Endothelial cell of umbilical vein (primary cell): ENCODE results near the gene CNTNAP2.

Source experiments
- CTCF ChIP-seq, 2 donors: IDR thresholded peaks; 1 replicate in 1 of 2; 2 replicates in 1 of 2; pipeline ENCODE4 v1.5.1; 2011; ENCODE audit warnings: low read length in 2 of 2, mild to moderate bottlenecking in 2 of 2, moderate library complexity in 2 of 2, control low read depth in 1 of 2, inconsistent platforms in 1 of 2, low read depth in 1 of 2; ENCODE audit not compliant: insufficient read depth in 1 of 2; ENCODE audit errors: extremely low read depth in 1 of 2
- EZH2 ChIP-seq: IDR thresholded peaks from 2 replicates; pipeline ENCODE4 v1.6.1; 2012; ENCODE audit warnings: borderline replicate concordance, low read depth, mild to moderate bottlenecking, moderate library complexity, low read length, inconsistent platforms; ENCODE audit not compliant: severe bottlenecking
- GATA2 ChIP-seq: IDR thresholded peaks from 2 replicates; pipeline ENCODE4 v1.7.0; 2011; ENCODE audit warnings: low read depth, mild to moderate bottlenecking, moderate library complexity, mixed read lengths, low read length; ENCODE audit not compliant: insufficient read length, insufficient read depth
- JUN ChIP-seq: IDR thresholded peaks from 2 replicates; pipeline ENCODE4 v1.6.1; 2011; ENCODE audit warnings: borderline replicate concordance, low read depth; ENCODE audit not compliant: insufficient read length, insufficient read depth
- POLR2A ChIP-seq: IDR thresholded peaks from 2 replicates; pipeline ENCODE4 v1.6.1; 2012; ENCODE audit warnings: low read depth, mild to moderate bottlenecking, control low read depth, low read length
- POLR2AphosphoS5 ChIP-seq: IDR thresholded peaks from 2 replicates; pipeline ENCODE4 v1.6.1; 2012; ENCODE audit warnings: low read depth, mild to moderate bottlenecking, control low read depth, low read length, moderate library complexity; ENCODE audit not compliant: insufficient read depth

- no peak for TF ChIP-seq POLR2A
- TF ChIP-seq CTCF (IDR thresholded peaks at IDR 0.05; ENCODE audit: extremely low read depth in 1 of 2, insufficient read depth in 1 of 2, low read depth in 1 of 2, low read length in 2 of 2): no peak
- no peak for TF ChIP-seq JUN
- no peak for TF ChIP-seq POLR2AphosphoS5
- TF ChIP-seq EZH2: no peak
- no peak for TF ChIP-seq GATA2
These were observed 786.1 kb downstream of the CNTNAP2 start for GRCh38 chr7:146902728-146903127.
